CD4-positive, alpha-beta T cell treated with Interleukin-10 for 1 hour (primary cell): ENCODE results near the gene SPAG9.
A peak's percentile ranks its signal among the peaks of the same experiment; 100 is the strongest.
"Not testable (repeated sequence)": the region's sequence is repeated elsewhere in the genome, so short reads cannot be mapped to it uniquely, and the experiment has no call there.

ENCODE experiments used
- DNase-seq: peaks from one replicate; pipeline ENCODE4 v3.0.0-alpha.2; 2020

Gene SPAG9

DNA sequence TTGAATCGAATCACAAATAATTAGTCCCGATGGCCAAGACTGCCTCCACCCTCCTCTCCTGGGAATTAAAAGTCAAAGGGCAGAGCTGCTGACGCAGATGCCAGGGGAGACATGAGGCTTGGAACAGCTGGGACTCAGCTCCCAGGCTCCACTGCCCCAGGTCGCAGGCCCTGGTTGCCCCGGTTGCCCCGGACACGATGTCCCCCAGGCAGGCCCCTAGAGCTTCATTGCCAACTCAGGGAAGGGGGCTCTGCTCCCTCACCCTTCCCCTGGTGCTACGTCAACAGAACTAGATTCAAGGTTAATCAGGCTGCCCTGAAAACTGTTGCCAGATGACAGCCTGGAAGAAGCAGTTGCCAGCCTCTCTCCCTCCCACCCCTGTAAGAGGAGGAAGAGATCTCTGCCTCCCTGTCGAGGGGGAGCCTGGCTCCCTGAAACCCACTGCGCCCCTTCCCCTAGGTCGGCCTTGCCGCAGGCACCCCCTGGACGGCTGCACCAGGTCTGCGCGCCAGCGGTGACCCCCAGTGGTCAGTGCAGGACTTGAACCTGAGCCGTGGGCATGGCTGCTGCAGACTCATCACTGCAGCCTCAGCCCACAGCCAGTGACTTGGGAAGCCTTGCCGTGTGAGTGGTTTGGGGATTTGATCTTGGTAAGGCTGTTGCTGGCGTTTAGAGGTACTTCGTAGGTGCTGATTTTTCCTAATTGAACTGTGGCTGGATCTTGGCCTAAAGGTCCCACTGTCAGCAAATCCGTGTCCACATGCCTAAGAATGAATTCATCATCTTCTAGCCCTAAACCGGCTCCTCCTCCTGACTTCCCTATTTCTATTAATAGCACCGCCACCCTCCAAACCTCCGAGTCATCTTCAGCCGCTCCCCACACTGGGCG is 170.4 kb downstream of the SPAG9 start:
- DNase-seq: peak; percentile 68

DNA sequence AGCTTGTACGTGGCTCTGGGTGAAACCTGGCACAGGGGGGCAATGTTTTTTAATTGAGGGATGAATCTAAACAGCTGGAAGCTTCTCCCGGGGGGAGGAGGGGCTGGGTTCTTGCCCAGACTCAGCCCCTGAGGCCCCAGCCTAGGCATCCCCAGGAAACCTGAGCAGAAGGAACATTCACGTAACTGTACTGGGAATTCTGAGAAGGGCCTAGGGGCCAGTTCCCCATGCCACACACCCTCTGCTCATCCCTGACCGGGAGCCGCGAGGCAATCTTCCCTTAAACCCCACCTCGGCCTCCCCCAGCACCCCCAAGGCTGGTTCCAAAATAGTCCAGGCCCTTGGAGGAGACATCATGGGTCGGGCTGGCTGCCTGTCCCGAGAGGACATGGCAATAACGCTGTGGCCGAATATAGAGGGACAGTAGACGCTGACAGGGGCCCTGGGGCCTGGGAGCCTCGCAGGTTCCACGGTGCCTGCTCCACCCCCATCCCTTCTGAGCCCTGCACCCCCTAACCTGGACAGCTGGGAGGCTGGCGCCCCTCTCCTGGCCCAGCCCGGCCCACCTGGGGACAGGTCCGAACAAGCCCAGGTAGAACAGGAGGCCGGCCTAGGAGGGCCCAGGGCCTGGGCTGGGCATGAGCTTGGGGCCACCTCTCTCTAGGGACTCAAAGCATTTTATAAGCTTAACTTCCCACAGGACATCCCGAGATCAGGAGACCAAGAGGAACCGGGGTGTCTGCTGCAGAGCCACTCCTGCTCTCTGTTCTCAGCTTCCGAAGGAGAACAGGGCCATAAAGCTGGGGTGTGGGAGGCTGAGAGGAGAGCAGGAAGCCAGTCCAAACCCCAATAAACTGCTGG is 171.3 kb downstream of the SPAG9 start:
- DNase-seq: no peak

DNA sequence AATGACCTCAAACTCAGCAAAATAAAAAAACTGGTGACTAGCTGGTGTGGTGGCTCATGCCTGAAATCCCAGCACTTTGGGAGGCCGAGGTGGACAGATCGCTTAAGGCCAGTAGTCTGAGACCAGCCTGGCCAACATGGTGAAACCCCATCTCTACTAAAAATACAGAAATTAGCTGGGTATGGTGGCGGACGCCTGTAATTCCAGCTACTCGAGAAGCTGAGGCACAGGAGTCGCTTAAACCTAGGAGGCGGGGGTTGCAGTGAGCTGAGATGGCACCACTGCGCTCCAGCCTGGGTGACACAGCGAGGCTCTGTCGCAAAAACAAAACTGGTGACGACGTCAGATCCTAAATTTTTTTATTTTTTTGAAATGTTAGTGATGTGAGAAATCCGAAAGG is 172.0 kb downstream of the SPAG9 start:
- DNase-seq: no peak

DNA sequence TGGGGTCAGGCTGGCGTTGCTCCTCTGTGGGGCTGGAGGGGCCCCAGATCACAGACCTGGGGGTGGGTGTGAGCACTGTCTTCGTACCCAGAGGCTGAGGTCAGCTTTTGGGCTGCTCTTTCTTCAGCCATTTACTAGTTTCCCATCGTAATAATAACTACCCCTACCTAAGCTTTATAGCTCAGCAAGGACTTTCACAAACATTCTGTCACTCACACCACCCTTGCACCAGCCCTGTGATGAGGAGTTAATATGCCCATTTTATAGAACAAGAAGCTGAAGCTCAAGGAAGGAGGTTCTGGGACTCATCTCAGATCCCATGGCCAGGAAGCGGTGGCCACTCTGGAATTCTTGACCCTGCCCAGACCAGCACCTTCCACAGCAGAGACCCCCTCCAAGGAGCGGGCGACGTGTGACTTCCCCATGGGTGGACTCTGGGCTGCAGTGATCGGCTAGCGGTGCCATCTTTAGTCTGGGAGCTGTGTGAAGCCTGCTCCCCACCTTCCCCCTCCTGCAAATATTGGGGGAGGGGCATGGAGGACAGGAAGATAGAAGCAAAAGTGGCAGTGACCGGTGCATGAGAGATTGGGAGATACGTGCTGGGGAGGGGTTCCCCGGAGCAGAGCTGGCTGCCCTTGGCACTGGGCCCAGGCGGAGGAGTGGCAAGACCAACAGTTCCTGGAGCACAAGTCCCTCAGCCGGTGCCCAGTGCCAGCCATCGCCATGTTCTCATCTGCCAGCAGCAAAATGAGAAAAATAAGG is 172.7 kb downstream of the SPAG9 start:
- no peak for DNase-seq

DNA sequence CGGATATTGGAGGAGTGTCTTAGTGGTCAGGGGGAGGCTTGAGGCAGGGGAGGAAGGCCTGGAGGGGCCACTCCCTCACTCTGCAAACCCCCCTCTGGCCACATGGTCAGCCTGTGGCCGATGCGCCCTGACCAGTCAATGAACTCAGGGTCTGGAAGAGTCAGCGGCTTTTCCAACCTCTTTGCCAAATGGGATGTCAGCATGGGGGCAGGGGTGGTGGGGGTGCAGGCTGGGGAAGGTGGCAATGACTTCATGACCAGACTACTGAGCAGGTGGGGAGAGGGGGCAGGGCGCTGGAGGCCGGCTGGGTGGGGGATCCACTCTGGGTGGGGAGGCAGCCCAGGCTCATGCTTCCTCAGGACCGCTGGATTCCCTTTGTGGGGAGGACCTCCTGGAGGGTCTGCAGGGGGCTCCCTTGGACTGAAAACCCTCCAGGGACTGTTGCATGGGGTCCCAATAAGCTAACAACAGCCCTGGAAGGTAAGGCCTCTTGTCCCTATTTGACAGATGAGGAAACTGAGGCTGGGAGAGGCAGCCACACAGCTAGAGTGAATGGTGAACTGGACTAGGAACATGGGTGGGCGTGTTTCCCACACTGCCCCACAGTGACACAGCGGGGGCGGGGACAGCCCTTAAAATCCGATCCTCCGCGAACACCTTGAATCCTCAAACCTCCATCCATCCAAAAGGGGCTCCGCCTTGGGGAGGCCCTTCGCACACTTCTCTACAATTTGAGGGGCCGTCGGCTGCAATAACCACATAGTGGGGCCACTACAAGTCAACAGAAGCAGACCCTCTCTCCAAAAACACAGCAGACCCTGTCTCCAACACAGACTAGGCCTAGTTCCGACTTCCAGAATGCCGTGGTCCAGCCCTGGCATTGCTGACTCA is 173.5 kb downstream of the SPAG9 start:
- DNase-seq: no peak

DNA sequence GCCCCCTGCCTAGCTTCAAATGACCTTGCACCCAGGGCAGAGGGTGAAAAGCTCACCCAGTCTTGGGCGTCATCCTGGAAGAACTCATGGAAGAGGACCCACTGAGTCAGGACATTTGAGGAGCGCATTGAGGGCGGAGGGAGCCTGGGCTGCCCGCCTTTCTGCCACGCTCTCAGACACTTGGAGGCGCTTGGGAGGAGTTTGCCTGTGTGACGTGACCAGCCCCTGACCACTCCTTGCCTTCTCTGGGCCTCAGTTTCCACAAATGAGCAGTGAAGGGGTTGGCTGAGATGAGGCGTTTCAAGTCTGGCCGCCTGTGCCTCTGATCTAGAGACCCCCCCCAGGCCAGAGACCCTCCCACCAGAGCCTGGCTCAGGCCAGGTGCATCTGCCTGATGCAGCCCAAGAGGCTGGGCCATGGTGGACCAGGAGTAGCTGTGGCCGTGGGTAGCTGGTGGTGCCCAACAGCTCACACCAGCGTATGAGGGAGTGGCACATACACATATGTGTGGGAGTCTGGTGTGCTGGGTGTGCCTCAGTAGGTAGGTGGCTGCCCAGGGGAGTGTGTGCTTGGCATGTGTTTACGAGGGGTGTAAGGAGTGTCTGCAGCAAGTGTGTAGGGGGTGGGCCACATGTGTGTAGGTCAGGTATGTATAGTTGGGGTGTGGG is 174.3 kb downstream of the SPAG9 start:
- DNase-seq: no peak

DNA sequence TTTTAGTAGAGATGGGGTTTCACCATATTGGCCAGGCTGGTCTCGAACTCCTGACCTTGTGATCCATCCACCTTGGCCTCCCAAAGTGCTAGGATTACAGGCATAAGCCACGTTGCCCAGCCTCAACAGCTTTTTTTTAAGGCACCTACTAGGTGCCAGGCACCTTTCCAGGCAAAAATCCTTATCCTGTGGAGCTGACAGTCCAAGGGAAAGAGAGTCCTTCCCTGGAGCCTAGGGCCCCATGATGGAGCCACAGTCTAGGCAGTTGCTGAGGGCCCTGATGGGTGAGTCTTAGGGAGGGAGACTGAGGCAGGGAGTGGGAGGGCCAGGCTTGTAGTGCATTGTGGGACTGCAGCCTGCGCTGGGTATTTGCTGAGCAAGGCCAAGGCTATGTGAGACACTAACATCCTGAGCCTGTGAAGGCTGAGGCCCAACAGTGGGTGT is 174.9 kb downstream of the SPAG9 start:
- DNase-seq: no peak

DNA sequence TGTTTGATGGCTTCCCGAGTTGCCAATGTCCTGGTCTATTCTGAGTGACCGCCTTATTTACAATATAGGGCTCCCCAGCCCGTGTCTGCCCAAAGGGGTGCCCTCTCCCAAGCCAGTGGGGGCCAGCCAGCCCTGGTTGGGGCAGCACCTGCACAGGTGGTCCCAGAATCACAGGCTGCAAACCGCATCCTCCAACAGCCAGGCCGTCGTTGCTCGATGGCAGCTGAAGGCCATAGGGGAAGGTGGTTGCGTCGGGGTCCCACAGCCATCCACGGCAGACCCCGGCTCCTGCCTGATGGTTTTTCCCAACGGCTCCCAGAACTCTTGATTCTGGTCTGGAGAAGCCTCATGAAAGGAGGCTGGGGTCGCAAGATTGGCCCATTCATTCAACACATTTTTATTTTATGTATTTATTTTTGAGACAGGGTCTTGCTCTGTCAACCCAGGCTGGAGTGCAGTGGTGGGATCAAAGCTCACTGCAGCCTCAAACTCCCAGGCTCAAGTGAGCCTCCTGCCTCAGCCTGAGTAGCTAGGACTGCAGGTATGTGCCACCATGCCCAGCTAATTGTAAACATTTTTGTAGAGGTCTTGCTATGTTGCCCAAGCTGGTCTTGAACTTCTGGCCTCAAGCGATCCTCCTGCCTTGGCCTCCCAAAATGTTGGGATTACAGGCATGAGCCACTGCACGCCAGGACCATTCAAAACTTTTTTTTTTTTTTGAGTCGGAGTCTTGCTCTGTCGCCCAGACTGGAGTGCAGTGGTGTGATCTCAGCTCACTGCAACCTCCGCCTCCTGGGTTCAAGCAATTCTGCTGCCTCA is 175.6 kb downstream of the SPAG9 start:
- no peak for DNase-seq

DNA sequence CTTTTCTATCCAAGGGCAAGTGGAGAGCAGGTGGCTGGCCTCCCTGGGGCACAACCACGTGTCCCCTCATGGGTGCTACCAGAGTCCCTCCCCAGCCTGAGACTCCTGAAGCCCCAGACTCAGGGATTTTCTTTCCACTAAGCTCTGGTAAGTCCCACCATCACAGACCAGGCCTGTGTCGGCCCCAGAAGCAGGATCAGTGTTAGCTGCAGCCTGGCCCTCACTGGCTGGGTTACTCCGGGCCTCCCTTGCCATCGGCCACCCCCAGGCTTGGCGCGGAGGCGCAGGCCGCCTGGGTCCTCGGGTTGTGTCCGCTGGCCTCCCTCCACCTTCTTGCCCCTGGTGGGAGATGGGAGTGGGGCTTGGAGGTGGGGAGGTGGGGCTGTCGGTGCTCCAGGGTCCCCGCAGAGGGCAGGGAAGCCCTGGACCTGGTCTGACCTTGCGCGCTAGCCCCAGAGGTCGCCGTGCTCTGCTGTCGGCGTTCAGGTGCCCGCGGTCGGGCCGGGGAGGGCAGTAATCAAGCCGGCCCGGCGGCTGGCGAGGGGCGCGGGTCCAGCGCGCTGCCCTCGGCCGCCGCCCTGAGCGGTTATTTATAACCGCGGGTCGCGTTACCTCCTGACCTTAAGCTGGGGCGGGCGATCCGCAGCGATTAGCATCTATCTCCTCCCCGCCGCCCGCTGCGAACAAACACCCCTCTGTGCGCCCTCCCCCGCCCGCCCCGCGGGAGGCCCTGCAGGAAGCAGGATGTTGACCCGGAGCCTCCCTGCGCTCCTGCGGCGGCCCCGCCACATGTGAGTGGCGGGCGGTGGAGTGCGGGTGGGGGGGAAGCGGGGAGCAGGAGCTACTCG is 176.4 kb downstream of the SPAG9 start:
- peak; percentile 81 for DNase-seq

DNA sequence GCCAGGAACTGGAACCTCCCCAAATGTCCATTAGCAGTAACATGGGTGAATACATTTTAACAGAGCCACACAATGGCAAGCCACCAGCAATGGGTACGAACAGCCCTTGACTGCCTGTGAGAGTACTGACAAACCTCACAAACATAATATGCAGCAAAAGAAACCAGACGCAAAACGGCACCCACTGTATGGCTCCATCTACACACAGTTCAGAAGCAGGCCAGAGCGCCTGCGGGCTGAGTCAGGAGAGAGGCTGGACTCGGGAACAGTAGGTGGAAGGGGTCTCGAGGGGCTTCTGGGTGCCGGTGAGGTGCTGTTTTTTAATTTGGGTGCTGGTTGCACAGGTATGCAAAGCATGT is 177.1 kb downstream of the SPAG9 start:
- no peak for DNase-seq

DNA sequence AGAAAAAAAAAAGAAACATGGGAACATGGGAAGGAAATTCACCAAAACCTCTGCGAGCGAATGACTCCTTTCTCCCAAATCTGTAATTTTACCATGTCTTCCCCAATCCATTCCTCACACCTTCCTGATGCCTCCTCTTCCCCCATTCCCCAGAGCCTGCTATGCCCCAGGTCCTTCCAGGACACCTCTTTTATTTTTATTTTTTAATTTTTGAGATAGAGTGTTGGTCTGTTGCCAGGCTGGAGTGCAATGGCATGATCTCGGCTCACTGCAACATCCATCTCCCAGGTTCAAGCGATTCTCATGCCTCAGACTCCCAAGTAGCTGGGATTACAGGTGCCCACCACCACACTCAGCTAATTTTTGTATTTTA is 179.0 kb downstream of the SPAG9 start:
- DNase-seq: not testable (repeated sequence)

DNA sequence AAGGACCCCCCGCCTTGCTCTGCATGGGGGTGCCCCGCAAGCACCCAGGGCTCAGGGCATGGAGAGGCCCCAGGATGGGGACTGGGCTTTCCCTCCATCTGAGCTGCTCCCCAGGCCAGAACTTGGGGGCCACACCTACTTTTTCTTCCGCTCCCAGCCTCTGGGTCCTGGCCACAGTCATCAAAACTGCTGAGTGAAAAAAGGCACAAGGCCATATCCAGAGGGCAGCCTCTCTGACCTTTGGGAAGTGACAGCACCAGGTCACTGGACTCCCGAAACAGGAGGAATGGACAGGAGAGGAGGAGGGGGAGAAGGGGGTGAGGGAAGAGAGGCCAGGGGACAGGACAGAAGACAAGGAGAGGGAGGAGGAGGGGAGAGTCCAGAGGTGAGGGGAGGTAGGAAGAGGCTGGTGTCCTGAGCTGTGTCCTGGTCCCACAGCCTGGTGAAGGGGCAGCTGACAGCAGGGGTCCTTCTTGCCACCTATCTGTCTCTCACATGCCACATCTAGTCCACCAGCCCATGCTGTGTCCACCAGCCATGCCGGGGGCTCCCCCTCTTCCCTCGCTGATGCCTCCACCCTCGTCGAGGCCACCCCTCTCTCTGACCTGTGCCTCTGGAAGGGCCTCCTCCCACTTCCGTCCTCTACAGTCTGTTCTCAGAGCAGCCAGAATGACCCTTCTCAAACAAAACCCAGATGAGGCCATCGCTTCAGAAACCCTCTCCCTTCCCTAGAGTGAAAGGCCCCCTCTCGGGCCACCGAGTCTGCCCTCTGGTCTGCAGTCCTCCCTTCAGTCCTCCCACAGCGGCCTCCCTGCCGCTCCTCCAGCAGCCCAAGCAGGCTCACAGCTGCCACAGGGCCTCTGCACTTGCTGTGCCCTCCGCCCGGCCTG is 180.6 kb downstream of the SPAG9 start:
- DNase-seq: no peak

DNA sequence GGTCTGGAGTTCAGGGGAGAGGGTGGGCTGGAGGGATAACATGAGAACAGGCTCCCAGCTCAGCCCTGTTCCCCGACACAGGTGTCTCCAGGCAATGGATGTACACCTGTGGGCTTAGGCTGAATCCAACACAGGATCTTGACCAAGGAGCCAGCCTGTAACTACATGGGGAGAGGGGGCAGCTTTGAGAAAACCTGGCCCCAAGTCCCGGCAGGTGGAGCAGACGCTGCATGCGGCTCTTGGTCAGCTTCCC is 181.2 kb downstream of the SPAG9 start:
- DNase-seq: no peak

DNA sequence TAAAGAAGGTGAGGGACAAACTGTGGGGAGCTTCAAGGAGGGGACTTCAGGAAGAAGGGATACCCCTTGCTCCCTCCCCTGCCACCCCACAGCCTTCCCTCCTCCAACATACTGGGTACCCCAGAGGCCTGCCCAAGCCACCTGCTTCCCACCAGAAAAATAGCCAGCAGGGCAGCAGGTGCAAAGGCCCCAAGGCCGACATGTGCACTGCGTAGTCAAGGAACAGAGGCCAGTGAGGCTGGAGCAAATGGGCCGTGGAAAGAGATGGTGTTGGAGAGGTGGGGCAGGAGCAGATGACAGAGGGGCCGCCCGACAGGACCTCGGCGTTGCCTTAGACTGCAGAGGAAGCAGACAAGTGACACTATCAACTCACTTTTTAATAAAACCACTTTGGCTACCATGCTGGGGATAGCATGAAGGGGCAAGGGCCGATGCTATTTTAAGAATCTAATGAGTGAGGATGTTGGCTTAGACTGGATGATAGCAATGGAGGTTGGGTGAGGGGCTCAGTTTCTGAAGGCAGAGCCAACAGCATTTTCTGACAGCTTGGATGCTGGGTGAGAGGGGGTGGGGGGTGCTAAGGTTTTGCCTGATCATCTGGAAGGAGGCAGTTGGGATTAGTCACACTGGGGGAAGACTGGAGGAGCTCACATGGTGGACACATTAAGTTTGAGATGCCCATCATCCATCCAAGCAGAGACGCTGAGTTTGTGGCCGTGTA is 181.7 kb downstream of the SPAG9 start:
- no peak for DNase-seq

DNA sequence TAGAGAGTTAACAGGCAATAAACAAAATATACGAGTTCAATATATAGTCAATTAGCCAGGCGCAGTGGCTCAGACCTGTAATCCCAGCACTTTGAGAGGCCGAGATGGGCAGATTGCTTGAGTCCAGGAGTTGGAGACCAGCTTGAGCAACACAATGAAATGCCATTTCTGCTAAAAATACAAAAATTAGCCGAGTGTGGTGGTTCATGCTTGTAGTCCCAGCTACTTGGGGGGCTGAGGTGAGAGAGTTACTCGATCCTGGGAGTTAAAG is 184.7 kb downstream of the SPAG9 start:
- no peak for DNase-seq

DNA sequence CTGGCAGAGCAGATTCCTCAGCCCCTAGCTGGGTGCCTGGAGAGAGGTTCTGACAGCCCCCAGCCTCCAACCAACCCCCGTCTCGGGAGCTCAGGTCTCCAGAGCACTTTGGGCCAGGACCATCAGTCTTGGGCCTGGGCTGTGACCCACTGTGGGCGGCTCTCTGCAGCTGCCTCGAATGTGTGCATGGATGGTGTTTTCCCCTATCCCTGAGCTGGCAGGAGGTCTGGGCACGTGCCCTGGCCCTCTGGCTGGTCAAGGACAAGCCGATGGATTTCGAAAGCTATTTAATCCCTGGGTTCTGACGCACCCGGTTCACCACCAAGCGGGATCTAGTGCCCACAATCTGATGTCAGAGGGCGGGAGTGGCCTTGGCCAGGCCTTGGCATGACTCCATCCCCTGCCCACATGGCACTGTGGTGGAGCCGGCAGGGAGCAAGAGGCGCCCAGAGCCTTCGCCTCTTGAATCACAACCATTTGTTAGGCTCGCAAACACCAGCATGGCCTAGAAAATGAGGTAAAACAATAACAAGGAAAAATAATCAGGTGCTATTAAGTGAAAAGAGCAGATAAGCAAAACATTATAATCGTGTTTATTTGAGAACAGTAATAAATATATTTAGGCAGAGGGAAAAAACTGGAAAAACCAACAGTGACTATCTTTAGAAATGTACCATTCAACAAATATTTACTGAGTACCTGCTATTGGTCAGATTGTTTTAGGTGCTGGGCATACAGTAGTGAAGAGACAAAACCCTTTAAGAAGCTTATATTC is 185.3 kb downstream of the SPAG9 start:
- no peak for DNase-seq

DNA sequence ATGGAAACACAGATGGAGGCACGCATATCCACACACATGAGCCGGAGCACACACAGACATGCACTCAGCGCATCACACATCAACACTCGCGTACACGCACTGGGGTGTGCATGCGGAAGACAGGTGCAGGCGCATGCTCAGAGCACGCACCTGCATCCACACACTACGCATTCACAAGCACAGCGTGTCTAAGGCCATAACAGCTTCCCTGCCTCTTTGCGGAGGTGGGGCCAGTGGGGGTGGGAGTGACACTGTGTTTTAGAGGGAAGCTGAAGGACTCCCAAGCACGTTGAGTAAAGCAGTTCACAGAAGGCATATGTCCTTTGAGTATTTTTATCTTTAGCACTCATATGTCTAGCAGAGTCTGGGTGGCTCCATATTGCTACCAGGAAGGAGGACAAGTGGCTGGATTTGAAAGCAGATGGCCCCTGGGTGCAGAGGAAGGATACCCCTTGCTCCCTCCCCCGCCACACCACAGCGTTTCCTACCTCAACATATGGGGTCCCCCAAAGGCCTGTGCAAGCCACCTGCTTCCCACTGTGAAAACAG is 185.9 kb downstream of the SPAG9 start:
- no peak for DNase-seq

DNA sequence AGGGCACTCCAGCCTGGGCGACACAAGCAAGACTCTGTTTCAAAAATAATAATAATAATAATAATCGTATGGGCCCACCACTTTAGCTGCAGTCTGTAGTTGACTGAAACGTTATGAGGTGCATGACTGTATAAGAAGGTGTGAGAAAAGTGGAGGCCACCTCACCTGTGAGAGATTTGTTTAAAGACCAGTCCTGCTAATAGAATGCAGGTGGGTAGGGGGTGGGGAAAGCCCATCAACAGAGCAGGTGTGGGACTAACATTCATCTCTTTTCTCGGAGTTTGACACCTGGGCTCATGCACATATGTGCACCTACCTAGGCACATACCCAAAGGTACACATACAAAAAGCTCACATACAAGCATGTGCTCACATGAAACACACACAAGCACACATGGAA is 186.5 kb downstream of the SPAG9 start:
- DNase-seq: no peak
